Mammary epithelial cell (primary cell): ENCODE data around the gene TIAM2.

Experiments used
- CTCF ChIP-seq, 2 donors: IDR thresholded peaks in 1 of 2; conservative IDR thresholded peaks in 1 of 2; 2 replicates each; pipeline ENCODE4 v1.5.1; 2011 to 2012; ENCODE audit warnings: inconsistent platforms in 2 of 2, low read length in 2 of 2, mild to moderate bottlenecking in 2 of 2, control low read depth in 1 of 2, low read depth in 1 of 2; ENCODE audit not compliant: insufficient read depth in 1 of 2; ENCODE audit errors: extremely low read depth in 1 of 2
- EZH2 ChIP-seq: IDR thresholded peaks from 2 replicates; pipeline ENCODE4 v1.6.1; 2012; ENCODE audit warnings: low read length, inconsistent platforms, borderline replicate concordance

- no peak for TF ChIP-seq EZH2
- TF ChIP-seq CTCF (conservative IDR thresholded peaks at IDR 0.05 in 1 of 2, IDR thresholded peaks at IDR 0.05 in 1 of 2; ENCODE audit: extremely low read depth in 1 of 2, insufficient read depth in 1 of 2, low read depth in 1 of 2, low read length in 2 of 2) = no peak
Measured at GRCh38 chr6:154962753-154963152, 32.4 kb upstream of the TIAM2 start.
